GM03348 (cell line): ENCODE measurements around the gene TGIF1.
A peak's percentile ranks its signal among the peaks of the same experiment; 100 is the strongest.
"Not testable (repeated sequence)": the region's sequence is repeated elsewhere in the genome, so short reads cannot be mapped to it uniquely, and the experiment has no call there.

ENCODE experiments used
- DNase-seq: peaks from one replicate; pipeline ENCODE4 v3.0.0; 2012; ENCODE audit warnings: low spot score

The TGIF1 gene

GRCh38 chr18:3450012-3450798 is at the start of gene TGIF1:
Gene TGIF1 (plus strand): TSS chr18:3450172. CDS start chr18:3450490, 318 bp downstream.
- DNase-seq, result peak; percentile 82

GRCh38 chr18:3400567-3401296 is 49.2 kb upstream of the TGIF1 start:
- no peak for DNase-seq

- DNase-seq, result no peak
These were observed 48.0 kb upstream of the TGIF1 start for GRCh38 chr18:3401669-3402620.

GRCh38 chr18:3402982-3403451 is 47.0 kb upstream of the TGIF1 start:
- DNase-seq, result no peak

- DNase-seq, result no peak
These were observed 44.3 kb upstream of the TGIF1 start for GRCh38 chr18:3405713-3406112.

GRCh38 chr18:3408107-3408506 is 41.9 kb upstream of the TGIF1 start:
- no peak for DNase-seq

- DNase-seq, result no peak
These were observed 40.2 kb upstream of the TGIF1 start for GRCh38 chr18:3409811-3410210.

- DNase-seq, result no peak
These were observed 39.7 kb upstream of the TGIF1 start for GRCh38 chr18:3410273-3410672.

GRCh38 chr18:3410876-3411275 is 39.1 kb upstream of the TGIF1 start:
- DNase-seq, result not testable (repeated sequence)

GRCh38 chr18:3411327-3411726 is 38.6 kb upstream of the TGIF1 start:
- no peak for DNase-seq

GRCh38 chr18:3411854-3412268 is 38.1 kb upstream of the TGIF1 start:
- DNase-seq, result peak; percentile 89

- not testable (repeated sequence) for DNase-seq
These were observed 37.4 kb upstream of the TGIF1 start for GRCh38 chr18:3412528-3412927.

GRCh38 chr18:3415110-3415509 is 34.9 kb upstream of the TGIF1 start:
- DNase-seq, result no peak

- no peak for DNase-seq
These were observed 31.9 kb upstream of the TGIF1 start for GRCh38 chr18:3418083-3418482.

- no peak for DNase-seq
These were observed 29.1 kb upstream of the TGIF1 start for GRCh38 chr18:3420919-3421279.

- DNase-seq, result no peak
These were observed 27.1 kb upstream of the TGIF1 start for GRCh38 chr18:3422905-3423304.

- no peak for DNase-seq
These were observed 25.6 kb upstream of the TGIF1 start for GRCh38 chr18:3424280-3424890.

GRCh38 chr18:3425030-3425429 is 24.9 kb upstream of the TGIF1 start:
- DNase-seq, result no peak

GRCh38 chr18:3425446-3425845 is 24.5 kb upstream of the TGIF1 start:
- DNase-seq, result no peak

GRCh38 chr18:3426074-3426473 is 23.9 kb upstream of the TGIF1 start:
- DNase-seq, result no peak

GRCh38 chr18:3427944-3428343 is 22.0 kb upstream of the TGIF1 start:
- DNase-seq, result no peak

- no peak for DNase-seq
These were observed 20.9 kb upstream of the TGIF1 start for GRCh38 chr18:3429121-3429520.
